ELF-1 (cell line): ENCODE data around the gene ZBTB39.
A peak's percentile ranks its signal among the peaks of the same experiment; 100 is the strongest.
"Not testable (repeated sequence)": the region's sequence is repeated elsewhere in the genome, so short reads cannot be mapped to it uniquely, and the experiment has no call there.

ENCODE experiments used
- DNase-seq: peaks from one replicate; pipeline ENCODE4 v3.0.0-alpha.2; 2016; ENCODE audit warnings: low read depth, low spot score

The ZBTB39 gene

DNA sequence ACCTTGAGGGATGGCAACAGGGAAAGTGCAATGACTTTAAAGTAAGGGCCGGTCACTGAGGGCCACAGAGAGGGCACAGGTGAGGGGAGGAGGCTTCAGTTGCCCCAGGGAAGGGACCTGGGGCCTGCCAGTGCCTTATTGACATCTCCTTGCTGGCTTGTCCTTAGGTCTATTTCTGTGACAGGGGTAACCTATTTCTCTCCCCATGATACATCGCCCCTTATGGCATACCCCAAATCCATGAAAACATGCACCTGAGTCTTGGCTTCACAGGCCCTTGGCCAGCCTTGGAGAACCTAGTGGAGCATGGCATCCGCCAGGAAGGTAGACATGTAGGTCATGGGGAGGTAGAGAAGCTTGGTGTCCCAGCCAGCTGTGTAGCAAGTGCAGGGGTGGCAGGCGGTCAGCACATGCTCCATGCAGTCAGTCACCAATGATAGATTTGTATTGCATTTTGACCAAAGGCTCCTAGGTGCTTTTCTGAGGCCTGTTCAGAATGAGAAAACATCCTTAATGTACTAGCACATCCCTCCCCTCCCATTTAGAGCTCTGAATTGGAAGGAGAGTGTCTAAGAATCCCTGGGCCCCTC lies 25.3 kb downstream of the ZBTB39 start:
- no peak for DNase-seq

DNA sequence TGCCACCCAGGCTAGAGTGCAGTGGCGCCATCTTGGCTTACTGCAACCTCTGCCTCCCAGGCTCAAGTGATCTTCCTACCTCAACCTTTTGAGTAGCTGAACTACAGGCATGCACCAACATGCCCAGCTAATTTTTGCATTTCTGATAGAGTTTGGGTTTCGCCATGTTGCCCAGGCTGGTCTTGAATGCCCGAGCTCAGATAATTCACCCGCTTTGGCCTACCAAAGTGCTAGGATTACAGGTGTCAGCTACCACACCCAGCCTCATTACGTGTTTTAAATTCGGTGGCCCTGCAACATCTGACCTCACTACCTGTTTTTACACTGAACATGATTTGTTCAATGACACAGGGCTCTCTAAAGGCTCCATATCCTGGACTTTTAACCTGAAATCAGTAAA lies 26.1 kb downstream of the ZBTB39 start:
- DNase-seq, result no peak

DNA sequence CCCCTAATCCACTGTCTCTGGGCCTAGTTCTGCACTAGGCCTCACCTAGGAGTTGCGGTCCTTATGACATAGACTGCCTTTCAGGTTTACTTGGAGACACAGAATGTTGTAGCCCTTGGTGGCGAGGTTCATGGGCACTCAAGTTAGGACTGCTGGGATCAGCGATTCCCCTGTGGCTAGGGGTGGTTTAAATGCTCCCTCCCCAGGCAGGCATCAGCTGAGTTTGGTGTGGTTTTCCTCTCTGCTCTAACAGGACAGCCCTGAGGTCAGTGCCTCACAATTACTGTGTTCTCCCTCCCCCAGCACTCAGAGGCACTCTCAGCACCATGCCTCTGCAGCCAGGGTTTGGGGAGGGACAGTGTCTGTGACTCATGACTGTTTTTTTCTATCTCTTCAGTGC lies 26.7 kb downstream of the ZBTB39 start:
- DNase-seq, result no peak

DNA sequence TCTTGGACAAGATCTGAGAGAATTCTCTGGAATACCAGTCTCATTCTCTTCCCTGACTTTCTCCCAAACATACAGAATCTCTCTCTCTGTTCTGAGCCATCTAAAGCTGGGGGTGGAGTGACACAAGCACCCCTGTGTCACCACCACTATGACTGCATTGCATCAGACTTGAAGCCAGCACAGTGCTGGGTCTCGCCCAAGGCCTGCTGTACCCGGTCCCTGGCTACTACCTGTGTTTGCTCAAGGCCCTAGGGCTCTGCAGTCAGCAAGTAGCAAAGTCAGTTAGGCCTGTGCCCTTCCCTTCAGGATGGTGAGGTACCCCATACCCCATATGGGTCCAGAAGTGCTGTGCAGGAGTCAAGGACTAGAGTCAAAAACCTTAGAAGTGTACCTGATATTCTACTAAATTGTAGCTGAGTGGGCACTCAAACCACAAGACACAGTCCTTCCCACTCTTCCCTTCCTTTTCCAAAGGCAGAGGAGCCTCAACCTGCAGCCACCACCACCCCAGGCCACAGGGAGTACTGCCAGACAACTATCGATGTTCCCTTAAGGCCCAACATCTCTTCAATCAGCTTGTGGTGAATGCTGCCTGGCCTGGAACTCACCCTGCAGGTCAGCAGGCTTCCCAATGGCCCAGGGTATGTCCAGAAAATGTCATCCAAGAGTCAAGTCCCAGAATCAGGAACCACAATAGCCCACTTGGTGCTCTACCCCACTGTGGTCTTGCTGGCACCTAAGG lies 27.8 kb downstream of the ZBTB39 start:
- no peak for DNase-seq

DNA sequence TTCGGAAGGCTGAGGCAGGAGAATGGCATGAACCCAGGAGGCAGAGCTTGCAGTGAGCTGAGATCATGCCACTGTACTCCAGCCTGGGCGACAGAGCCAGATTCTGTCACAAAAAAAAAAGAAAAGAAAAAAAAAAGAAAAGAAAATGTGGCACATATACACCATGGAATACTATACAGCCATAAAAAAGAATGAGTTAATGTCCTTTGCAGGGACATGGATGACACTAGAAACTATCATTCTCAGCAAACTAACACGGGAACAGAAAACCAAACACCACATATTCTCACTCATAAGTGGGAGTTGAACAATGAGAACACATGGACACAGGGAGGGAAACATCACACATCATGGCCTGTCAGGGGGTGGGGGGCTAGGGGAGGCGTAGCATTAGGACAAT lies 29.0 kb downstream of the ZBTB39 start:
- DNase-seq, result not testable (repeated sequence)

DNA sequence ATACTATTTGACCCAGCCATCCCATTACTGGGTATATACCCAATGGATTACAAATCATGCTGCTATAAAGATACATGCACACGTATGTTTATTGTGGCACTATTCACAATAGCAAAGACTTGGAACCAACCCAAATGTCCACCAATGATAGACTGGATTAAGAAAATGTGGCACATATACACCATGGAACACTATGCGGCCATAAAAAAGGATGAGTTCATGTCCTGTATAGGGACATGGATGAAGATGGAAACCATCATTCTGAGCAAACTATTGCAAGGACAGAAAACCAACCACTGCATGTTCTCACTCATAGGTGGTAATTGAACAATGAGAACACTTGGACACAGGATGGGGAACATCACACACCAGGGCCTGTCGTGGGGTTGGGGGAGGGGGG lies 32.1 kb downstream of the ZBTB39 start:
- DNase-seq, result not testable (repeated sequence)

DNA sequence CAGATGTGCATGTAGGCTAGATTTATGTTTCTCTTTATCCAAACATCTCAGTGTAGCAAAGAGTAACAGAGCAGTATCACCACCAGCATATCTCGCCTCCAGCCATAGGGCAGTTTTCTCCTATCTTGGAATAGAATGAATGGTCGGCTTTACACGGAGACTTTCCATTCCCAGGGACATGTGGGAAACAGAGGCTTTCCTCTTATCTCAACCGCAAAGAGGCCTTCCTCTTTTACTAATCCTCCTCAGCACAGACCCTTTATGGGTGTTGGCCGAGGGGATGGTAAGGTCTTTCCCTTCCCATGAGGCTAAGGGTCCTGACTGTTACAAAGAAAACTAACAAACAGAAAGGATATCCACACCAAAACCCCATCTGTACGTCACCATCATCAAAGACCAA lies 37.4 kb downstream of the ZBTB39 start:
- not testable (repeated sequence) for DNase-seq

DNA sequence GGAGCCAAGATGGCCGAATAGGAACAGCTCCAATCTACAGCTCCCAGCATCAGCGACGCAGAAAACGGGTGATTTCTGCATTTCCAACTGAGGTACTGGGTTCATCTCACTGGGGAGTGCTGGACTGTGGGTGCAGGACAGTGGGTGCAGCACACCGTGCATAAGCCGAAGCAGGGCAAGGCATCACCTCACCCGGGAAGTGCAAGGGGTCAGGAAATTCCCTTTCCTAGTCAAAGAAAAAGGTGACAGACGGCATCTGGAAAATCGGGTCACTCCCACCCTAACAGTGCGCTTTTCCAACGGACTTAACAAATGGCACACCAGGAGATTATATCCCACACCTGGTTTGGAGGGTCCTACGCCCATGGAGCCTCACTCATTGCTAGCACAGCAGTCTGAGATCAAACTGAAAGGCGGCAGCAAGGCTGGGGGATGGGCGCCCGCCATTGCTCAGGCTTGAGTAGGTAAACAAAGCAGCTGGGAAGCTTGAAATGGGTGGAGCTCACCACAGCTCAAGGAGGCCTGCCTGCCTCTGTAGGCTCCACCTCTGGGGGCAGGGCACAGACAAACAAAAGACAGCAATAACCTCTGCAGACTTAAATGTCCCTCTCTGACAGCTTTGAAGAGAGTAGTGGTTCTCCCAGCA lies 40.2 kb downstream of the ZBTB39 start:
- peak; percentile 17 for DNase-seq

DNA sequence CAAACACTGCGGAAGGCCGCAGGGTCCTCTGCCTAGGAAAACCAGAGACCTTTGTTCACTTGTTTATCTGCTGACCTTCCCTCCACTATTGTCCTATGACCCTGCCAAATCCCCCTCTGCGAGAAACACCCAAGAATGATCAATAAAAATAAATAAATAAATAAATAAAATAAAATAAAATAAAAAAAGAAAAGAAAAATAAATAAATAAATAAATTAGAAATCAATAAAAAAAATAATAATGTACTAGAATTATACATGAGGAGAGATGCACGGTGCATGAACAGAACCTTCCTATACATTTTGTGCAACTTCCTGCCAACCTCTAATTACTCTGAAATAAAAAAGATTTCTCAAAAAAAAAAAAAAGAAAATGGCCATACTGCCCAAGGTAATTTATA lies 41.2 kb downstream of the ZBTB39 start:
- DNase-seq, result not testable (repeated sequence)

DNA sequence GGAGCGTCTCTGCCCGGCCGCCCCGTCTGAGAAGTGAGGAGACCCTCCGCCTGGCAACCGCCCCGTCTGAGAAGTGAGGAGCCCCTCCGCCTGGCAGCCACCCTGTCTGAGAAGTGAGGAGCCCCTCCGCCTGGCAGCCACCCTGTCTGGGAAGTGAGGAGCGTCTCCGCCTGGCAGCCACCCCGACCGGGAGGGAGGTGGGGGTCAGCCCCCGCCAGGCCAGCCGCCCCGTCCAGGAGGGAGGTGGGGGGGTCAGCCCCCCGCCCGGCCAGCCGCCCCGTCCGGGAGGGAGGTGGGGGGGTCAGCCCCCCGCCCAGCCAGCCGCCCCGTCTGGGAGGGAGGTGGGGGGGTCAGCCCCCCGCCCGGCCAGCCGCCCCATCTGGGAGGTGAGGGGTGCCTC lies 42.8 kb downstream of the ZBTB39 start:
- DNase-seq, result not testable (repeated sequence)

DNA sequence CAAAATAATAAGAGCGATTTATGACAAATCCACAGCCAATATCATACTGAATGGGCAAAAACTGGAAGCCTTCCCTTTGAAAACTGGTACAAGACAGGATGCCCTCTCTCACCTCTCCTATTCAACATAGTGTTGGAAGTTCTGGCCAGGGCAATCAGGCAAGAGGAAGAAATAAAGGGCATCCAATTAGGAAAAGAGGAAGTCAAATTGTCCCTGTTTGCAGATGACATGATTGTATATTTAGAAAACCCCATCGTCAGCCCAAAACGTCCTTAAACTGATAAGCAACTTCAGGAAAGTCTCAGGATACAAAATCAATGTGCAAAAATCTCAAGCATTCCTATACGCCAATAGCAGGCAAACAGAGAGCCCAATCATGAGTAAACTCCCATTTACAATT lies 44.1 kb downstream of the ZBTB39 start:
- DNase-seq, result not testable (repeated sequence)

DNA sequence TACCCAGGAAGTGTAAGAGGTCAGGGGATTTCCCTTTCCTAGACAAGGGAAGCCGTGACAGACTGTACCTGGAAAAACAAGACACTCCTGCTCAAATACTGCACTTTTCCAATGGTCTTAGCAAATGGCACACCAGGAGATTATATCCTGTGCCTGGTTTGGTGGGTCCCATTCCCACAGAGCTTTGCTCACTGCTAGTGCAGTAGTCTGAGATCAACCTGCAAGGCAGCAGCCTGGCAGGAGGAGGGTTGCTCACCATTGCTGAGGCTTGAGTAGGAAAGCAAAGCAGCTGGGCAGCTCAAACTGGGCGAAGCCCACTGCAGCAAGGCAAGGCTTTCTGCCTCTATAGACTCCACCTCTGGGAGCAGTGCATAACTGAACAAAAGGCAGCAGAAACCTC lies 47.9 kb downstream of the ZBTB39 start:
- no peak for DNase-seq

DNA sequence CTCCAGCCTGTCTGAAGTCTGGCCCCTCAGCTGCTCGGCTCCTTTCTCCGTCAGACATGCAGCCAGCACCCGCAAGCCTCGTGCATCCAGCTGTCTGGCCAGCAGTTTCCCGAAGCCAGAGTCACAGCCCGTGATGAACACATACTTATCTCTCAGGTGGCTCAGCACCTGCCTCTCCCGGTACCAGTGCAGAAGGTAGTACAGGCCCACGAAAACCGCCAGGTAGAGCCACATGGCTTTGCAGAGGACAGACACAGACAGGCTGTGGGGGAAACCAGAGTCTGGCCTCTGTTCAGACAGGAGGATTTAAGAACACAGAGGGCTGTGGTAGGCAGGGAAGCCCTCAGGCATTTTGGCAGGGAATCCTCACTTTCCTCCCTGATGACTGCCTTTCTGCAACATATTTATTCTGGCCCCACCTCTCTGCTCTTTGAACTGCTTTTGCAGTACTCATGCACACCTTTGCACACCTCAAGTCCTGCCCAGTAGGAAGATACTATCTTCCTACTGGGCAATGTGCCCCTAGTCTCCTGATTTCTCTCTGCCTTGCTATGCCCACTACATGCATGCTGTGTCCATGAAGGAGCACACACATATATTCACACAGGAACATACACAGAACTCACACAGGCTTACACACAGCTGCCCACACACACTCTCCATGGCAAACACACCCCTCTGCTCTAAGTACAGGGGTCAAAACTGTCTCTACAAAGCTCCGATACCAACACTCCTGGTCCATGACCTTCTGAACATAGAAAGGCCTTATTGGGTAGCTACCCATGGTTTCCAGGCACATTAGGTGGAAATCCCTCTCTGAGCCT lies 48.9 kb downstream of the ZBTB39 start, which contains the start of gene RDH16:
Gene RDH16, minus strand, starts transcription at position 380 of the 824 bp plus-strand sequence. Its CDS starts 146 bp downstream, at position 234.
- peak; percentile 8 for DNase-seq

DNA sequence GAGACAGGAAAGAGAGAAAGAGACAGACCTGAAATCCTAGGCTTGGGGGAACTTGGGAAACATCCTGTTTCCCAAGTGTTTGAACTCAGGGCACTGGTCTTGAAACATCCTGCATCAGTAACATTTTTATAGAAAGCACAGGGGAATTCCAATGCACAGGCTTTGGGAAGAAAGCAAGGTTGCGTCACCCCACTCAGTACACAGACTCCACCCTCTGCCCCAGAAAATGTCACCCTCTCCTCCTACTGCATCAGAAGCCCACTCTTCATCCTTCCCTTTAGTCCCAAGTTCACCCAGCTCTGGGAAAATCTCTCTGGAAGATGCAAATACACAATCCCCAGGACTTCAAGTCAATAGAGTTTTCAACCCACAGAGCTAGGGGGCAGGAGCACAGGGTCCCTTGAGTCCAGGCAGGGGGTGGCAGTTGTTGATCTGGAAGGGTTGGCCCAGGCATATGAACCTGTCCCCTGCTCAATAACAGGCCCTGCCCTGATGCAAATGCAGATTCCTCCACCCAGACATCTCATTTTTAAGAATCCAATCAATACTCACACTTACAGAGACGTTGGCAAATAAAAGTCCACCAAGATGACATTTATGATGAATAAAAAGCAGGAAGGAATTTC lies 50.6 kb downstream of the ZBTB39 start:
- no peak for DNase-seq

DNA sequence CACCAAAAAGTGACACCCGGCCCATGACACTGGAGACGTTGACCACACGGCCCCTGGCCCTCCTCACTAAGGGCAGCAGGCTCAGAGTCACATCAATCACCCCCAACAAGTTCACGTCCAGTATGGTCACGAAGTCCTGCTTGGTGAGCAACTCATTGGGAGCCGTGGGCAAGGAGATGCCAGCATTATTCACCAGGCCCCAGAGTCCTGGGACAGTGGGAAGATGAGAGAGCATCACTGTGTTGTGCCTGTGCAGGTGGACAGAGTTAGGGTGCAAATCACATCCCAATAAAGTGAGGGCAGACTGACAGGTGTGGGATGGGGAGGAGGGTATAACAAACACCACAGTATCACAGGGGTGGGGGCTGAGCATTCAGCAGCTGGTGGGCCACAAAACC lies 51.4 kb downstream of the ZBTB39 start:
- no peak for DNase-seq

DNA sequence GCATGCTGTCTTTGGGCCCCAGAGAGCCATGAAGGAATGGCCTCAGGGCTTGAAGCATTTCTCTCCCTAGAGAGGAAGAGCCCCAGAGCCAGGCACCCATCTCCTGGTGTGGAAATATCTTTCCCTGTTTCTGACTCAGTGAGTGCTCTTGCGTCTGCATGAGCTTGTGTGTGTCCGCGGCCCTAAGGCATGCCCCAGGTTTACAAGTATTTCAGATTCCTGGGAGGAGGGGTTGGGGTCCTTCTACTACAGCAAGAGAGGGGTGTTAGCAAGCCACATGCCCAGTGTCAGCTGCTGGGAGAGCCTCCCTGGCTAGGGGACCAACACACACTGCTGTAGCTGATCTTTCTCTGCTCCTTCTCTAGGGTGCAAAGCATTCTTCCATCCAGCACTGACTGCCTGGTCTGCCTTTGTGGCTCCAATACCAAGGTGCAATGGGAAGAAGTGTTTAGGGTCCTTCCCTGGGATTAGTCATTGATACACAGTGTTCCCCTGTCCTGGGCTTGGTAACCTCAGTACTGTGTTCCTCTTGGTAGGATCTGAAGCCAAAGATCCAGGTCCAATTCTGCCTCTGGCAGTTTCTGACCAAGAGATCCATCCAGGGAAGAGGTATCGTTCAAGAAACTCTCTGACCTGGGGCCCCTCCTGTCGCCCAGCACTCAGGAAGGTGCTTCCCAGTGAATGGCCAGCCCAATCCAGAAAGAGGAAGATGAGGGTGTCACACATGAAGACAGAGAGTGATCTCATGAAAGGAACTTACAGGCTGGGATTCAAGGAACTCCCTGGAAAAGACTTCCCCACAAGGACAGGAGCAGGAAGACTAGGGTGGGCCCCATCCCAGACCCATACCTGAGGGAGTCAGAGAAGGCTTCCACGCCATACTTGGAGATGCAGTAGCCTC lies 52.0 kb downstream of the ZBTB39 start:
- no peak for DNase-seq

DNA sequence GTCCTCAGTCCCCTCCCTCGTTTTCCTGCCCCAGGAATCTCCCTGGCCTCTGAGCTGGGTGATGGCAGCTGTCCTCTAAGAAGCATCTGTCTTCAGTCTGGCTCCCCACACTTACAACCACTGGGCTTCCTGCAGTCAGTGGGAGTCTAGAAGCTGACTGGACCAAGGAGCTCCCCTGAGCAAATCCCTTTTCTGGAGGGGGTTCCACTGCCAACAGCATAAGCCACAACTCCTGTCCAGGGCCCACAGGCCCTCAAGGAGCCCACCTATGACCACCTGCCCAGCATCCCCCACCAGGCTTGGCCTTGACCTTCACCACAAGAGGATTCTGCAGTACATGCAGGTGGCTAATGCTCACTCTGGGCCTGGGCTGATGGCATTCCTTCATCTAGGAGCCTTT lies 53.0 kb downstream of the ZBTB39 start:
- DNase-seq, result no peak

DNA sequence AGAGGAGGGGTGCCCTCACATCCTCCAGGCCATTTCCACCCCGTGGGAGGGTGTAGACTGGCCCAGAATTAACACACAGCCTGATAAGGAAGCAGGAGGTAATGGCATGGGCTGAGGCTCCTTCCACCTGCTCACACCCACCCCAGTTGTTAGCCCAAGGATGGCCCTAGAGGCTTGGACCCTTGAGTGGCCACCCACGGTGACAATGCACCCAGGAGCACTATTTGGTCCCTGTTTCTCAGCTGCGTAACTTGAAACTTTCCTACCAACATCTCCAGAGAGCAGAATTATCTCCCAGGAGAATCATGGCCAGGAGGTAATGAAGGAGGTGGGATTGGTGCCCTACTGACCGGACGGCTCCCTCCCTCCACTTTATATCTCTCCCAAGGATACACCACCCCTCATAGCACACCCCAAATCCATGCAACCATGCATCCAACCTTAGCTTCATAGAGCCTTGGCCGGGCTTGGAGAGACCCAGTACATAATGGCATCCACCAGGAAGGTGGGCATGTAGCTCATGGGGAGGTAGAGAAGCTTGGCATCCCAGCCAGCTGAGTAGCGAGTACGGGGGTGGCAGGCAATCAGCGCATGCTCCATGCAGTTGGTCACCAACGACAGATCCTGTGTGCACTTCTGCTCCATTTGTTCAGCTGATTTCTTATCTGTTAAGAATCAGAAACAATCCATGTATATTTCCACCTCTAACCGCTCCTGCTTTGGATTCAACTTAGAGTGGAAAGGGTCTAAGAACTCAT lies 54.6 kb downstream of the ZBTB39 start:
- no peak for DNase-seq

DNA sequence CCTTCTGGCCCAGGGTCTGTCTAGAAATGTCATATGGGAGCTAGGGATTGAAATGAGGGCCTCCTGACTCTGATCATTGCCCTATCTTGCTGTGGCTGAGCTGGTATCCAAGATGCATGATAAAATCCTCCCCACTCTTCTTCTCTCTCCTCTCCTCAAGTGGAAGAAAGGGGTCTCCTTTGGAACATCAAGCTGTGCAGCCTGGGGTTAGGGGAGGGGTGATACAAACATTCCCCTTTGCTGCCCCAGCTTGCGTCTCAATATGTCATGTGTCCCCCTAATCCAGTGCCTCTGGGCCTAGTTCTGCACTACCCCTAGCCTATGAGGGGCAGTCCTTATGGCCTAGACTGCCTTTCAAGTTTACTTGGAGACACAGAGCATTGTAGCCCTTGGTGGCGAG lies 57.5 kb downstream of the ZBTB39 start:
- DNase-seq, result no peak
